Measurements from ENCODE around the gene PLXDC2.
"Not testable (repeated sequence)": the region's sequence is repeated elsewhere in the genome, so short reads cannot be mapped to it uniquely, and the experiment has no call there.

PLXDC2 gene

GRCh38 chr10:20195076-20195475 is 378.8 kb downstream of the PLXDC2 start:
- DNase-seq (ENCODE audit: low spot score) = no peak
- no peak for TF ChIP-seq CTCF (IDR thresholded peaks at IDR 0.05)
- Histone ChIP-seq H3K27ac (no peak overlapping the region), H3K4me3 (no peak overlapping the region)

GRCh38 chr10:20200758-20201157 is 384.5 kb downstream of the PLXDC2 start:
- Histone ChIP-seq H3K27ac (no peak overlapping the region), H3K4me3 (no peak overlapping the region)
- no peak for DNase-seq (ENCODE audit: low spot score)
- no peak for TF ChIP-seq CTCF (IDR thresholded peaks at IDR 0.05)

- H3K27ac ChIP-seq = no peak overlapping the region
- TF ChIP-seq CTCF (IDR thresholded peaks at IDR 0.05) = no peak
Observed at GRCh38 chr10:20202337-20202736, 386.1 kb downstream of the PLXDC2 start.

GRCh38 chr10:20207653-20208052 is 391.4 kb downstream of the PLXDC2 start:
- Histone ChIP-seq H3K4me3 (no peak overlapping the region), H3K27ac (no peak overlapping the region)
- DNase-seq (ENCODE audit: low spot score) = no peak
- TF ChIP-seq CTCF (IDR thresholded peaks at IDR 0.05) = no peak

More at GRCh38 chr10:20202337-20202736, 386.1 kb downstream of the PLXDC2 start:
- H3K4me3 ChIP-seq = no peak overlapping the region
- no peak for DNase-seq (ENCODE audit: low spot score)

- not testable (repeated sequence) for DNase-seq (ENCODE audit: low spot score); H3K4me3 ChIP-seq; H3K27ac ChIP-seq
Observed at GRCh38 chr10:20209098-20209497, 392.9 kb downstream of the PLXDC2 start.

- DNase-seq (ENCODE audit: low spot score) = no peak
- TF ChIP-seq CTCF (IDR thresholded peaks at IDR 0.05) = no peak
- H3K4me3 ChIP-seq = no peak overlapping the region
- no peak overlapping the region for H3K27ac ChIP-seq
Observed at GRCh38 chr10:20215547-20216152, 399.4 kb downstream of the PLXDC2 start.

- TF ChIP-seq CTCF (IDR thresholded peaks at IDR 0.05) = no peak
- no peak for DNase-seq (ENCODE audit: low spot score)
- Histone ChIP-seq H3K27ac (no peak overlapping the region), H3K4me3 (no peak overlapping the region)
Observed at GRCh38 chr10:20221356-20221755, 405.1 kb downstream of the PLXDC2 start.
